H1 (cell line): Measurements from ENCODE around the gene ASGR2.

ENCODE experiments used
- BRCA1 ChIP-seq: IDR thresholded peaks from 2 replicates; pipeline ENCODE4 v1.6.1; 2012; ENCODE audit warnings: low read depth, low read length, improper control_type of control experiment
- CHD2 ChIP-seq: IDR thresholded peaks from 2 replicates; pipeline ENCODE4 v1.6.1; 2012; ENCODE audit warnings: low read length, improper control_type of control experiment
- EP300 ChIP-seq, 2 experiments: IDR thresholded peaks; 1 replicate in 1 of 2; 2 replicates in 1 of 2; pipeline ENCODE4 v1.6.1; 2011 to 2012; ENCODE audit warnings: low read depth in 2 of 2, low read length in 2 of 2, mild to moderate bottlenecking in 2 of 2, borderline replicate concordance in 1 of 2, inconsistent platforms in 1 of 2, moderate library complexity in 1 of 2
- EZH2 ChIP-seq: fragments of 200-600 bp; sonication (generic); IDR thresholded peaks from 2 replicates; pipeline ENCODE4 v1.7.1; 2012; ENCODE audit warnings: low read depth, mild to moderate bottlenecking, moderate library complexity, low read length, inconsistent platforms; ENCODE audit not compliant: severe bottlenecking
- GTF2F1 ChIP-seq: IDR thresholded peaks from 2 replicates; pipeline ENCODE4 v1.6.1; 2012; ENCODE audit warnings: low read depth, low read length, improper control_type of control experiment, borderline replicate concordance
- JUND ChIP-seq: IDR thresholded peaks from 2 replicates; pipeline ENCODE4 v1.6.1; 2011; ENCODE audit warnings: mild to moderate bottlenecking, improper control_type of control experiment, low read length
- KDM1A ChIP-seq: fragments of 200-600, 300-600 bp; sonication (generic); IDR thresholded peaks from 2 replicates; pipeline ENCODE4 v1.7.1; 2016; ENCODE audit warnings: mild to moderate bottlenecking, low read length, borderline replicate concordance
- NANOG ChIP-seq: IDR thresholded peaks from 2 replicates; pipeline ENCODE4 v1.6.1; 2011; ENCODE audit warnings: low read length, low read depth, mild to moderate bottlenecking, inconsistent platforms; ENCODE audit not compliant: insufficient read depth, poor library complexity, severe bottlenecking
- POLR2A ChIP-seq, 2 experiments: IDR thresholded peaks; 1 replicate in 1 of 2; 2 replicates in 1 of 2; pipeline ENCODE4 v1.6.1; 2011; ENCODE audit warnings: low read depth in 2 of 2, low read length in 2 of 2, mild to moderate bottlenecking in 2 of 2; ENCODE audit errors: control extremely low read depth in 1 of 2
- POLR2AphosphoS5 ChIP-seq: IDR thresholded peaks from 2 replicates; pipeline ENCODE4 v1.6.1; 2011; ENCODE audit warnings: low read depth, low read length
- SIN3A ChIP-seq, 2 experiments: IDR thresholded peaks in 1 of 2; conservative IDR thresholded peaks in 1 of 2; 2 replicates each; pipeline ENCODE4 v1.6.1; 2011 to 2012; ENCODE audit warnings: low read length in 2 of 2, improper control_type of control experiment in 1 of 2, low read depth in 1 of 2, mild to moderate bottlenecking in 1 of 2
- TF ChIP-seq, protein P1 (sequence below), 3 experiments: IDR thresholded peaks; 1 replicate in 2 of 3; 2 replicates in 1 of 3; pipeline versions ENCODE4 v1.5.1 to v1.6.1; 2011; ENCODE audit warnings: low read length in 3 of 3, mild to moderate bottlenecking in 3 of 3, inconsistent platforms in 2 of 3, low read depth in 1 of 3, moderate library complexity in 1 of 3; ENCODE audit not compliant: insufficient read depth in 1 of 3; ENCODE audit errors: control extremely low read depth in 1 of 3

GRCh38 chr17:7058831-7059447 is 55.7 kb downstream of the ASGR2 start:
- no peak for TF ChIP-seq JUND
- TF ChIP-seq, protein P1, sequence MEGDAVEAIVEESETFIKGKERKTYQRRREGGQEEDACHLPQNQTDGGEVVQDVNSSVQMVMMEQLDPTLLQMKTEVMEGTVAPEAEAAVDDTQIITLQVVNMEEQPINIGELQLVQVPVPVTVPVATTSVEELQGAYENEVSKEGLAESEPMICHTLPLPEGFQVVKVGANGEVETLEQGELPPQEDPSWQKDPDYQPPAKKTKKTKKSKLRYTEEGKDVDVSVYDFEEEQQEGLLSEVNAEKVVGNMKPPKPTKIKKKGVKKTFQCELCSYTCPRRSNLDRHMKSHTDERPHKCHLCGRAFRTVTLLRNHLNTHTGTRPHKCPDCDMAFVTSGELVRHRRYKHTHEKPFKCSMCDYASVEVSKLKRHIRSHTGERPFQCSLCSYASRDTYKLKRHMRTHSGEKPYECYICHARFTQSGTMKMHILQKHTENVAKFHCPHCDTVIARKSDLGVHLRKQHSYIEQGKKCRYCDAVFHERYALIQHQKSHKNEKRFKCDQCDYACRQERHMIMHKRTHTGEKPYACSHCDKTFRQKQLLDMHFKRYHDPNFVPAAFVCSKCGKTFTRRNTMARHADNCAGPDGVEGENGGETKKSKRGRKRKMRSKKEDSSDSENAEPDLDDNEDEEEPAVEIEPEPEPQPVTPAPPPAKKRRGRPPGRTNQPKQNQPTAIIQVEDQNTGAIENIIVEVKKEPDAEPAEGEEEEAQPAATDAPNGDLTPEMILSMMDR (IDR thresholded peaks at IDR 0.05; ENCODE audit: control extremely low read depth in 1 of 3, insufficient read depth in 1 of 3, low read depth in 1 of 3, low read length in 3 of 3) = no peak
- TF ChIP-seq POLR2AphosphoS5 = no peak
- TF ChIP-seq GTF2F1 = no peak
- TF ChIP-seq KDM1A = no peak
- no peak for TF ChIP-seq EZH2
- TF ChIP-seq CHD2 = no peak
- TF ChIP-seq EP300 (IDR thresholded peaks at IDR 0.05; ENCODE audit: borderline replicate concordance in 1 of 2, low read depth in 2 of 2, low read length in 2 of 2) = no peak
- TF ChIP-seq SIN3A (conservative IDR thresholded peaks at IDR 0.05 in 1 of 2, IDR thresholded peaks at IDR 0.05 in 1 of 2; ENCODE audit: low read depth in 1 of 2, low read length in 2 of 2) = no peak
- no peak for TF ChIP-seq POLR2A (IDR thresholded peaks at IDR 0.05; ENCODE audit: control extremely low read depth in 1 of 2, low read depth in 2 of 2, low read length in 2 of 2)
- no peak for TF ChIP-seq NANOG
- no peak for TF ChIP-seq BRCA1
